Chondrocyte (in vitro differentiated cells): ENCODE data around the gene BBS9. TPM values are rescaled to one million over a fixed set of nuclear protein-coding genes. Genes with fewer than 3 reads are reported as not detected.

Experiments used
- DNase-seq: peaks from one replicate; pipeline ENCODE4 v3.0.0; 2021; ENCODE audit warnings: mixed read lengths, low spot score
- H3K27ac Mint-ChIP-seq: one replicate; pipeline ENCODE4 v1.8.0; 2021; ENCODE audit warnings: mild to moderate bottlenecking, moderate library complexity, mixed read lengths; ENCODE audit not compliant: unreplicated experiment
- H3K27me3 Mint-ChIP-seq: 2 replicates; pipeline ENCODE4 v1.8.0; 2021; ENCODE audit warnings: low read depth, mixed read lengths
- H3K36me3 Mint-ChIP-seq: 2 replicates; pipeline ENCODE4 v1.8.0; 2021; ENCODE audit warnings: low read depth, mixed read lengths
- H3K4me1 Mint-ChIP-seq: 2 replicates; pipeline ENCODE4 v1.8.0; 2021; ENCODE audit warnings: low read depth, mild to moderate bottlenecking, mixed read lengths
- H3K4me3 Mint-ChIP-seq: one replicate; pipeline ENCODE4 v1.8.0; 2021; ENCODE audit warnings: mild to moderate bottlenecking, moderate library complexity, mixed read lengths; ENCODE audit not compliant: unreplicated experiment
- H3K9me3 Mint-ChIP-seq: 2 replicates; pipeline ENCODE4 v1.8.0; 2021; ENCODE audit warnings: low read depth, mixed read lengths
- total RNA-seq: library from RNA; stranded (reverse); gene quantifications from 3 replicates; pipeline ENCODE4 v1.2.1, GENCODE V29; 2021
- TF ChIP-seq, protein P1 (sequence below): fragments of 200-600 bp; sonication (generic); IDR thresholded peaks from 2 replicates; pipeline ENCODE4 v1.5.0; 2021; ENCODE audit warnings: antibody characterized with exemption, mild to moderate bottlenecking, moderate library complexity

BBS9 gene
- total RNA-seq, 1 donor from 2014 or later, result 16.5 TPM

DNA sequence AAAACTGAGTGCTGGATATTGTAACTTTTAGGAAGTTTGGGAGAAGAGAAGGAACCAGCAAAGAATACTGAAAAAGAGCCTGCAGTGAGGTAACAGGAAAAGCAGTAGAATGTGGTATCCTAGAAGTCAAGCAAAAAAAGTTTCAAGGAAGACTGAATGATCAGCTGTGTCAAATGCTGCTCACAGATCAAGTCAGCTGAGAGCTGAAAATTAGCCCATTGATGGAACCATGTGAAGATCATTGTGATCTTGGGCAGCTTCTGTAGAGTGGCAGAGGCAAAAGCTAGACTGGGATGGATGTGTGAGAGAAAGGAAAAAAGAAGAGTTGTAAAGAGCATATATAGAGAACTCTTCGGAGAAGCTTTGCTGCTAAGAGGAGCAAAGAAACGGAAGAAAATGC lies 460.5 kb downstream of the BBS9 start:
- H3K4me3 Mint-ChIP-seq, result no peak overlapping the region

DNA sequence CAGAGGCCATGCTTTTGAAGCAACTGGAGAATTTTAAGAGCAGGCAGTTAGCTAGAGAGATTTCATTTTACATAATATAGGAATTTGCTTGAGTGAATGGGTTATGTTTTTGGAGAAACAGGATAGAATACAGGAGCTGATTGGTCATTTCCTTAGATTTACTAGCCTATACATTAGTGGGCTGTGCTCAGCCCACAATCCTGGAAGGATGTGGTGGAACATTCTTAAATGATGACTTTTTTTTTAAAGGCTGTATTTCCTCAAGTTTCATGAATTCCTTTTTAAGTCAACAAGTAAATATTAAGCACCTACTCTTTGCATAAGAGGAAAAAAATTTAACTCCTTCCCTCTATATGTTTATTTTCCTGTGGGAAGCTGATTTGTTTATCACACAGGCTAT lies 461.6 kb downstream of the BBS9 start:
- H3K4me3 Mint-ChIP-seq, result no peak overlapping the region
- H3K9me3 Mint-ChIP-seq, result no peaks in the 10 kb centered on the region
- H3K4me1 Mint-ChIP-seq, result peaks cover 3% of the 10 kb centered on the region
- TF ChIP-seq, protein P1, sequence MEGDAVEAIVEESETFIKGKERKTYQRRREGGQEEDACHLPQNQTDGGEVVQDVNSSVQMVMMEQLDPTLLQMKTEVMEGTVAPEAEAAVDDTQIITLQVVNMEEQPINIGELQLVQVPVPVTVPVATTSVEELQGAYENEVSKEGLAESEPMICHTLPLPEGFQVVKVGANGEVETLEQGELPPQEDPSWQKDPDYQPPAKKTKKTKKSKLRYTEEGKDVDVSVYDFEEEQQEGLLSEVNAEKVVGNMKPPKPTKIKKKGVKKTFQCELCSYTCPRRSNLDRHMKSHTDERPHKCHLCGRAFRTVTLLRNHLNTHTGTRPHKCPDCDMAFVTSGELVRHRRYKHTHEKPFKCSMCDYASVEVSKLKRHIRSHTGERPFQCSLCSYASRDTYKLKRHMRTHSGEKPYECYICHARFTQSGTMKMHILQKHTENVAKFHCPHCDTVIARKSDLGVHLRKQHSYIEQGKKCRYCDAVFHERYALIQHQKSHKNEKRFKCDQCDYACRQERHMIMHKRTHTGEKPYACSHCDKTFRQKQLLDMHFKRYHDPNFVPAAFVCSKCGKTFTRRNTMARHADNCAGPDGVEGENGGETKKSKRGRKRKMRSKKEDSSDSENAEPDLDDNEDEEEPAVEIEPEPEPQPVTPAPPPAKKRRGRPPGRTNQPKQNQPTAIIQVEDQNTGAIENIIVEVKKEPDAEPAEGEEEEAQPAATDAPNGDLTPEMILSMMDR, result no peak
- H3K27ac Mint-ChIP-seq, result no peak overlapping the region
- H3K36me3 Mint-ChIP-seq, result no peaks in the 10 kb centered on the region
- H3K27me3 Mint-ChIP-seq, result no peaks in the 10 kb centered on the region
- no peak for DNase-seq

More for the DNA sequence above, 460.5 kb downstream of the BBS9 start:
- no peaks in the 10 kb centered on the region for H3K9me3 Mint-ChIP-seq
- no peak overlapping the region for H3K27ac Mint-ChIP-seq
- no peak for DNase-seq
- H3K27me3 Mint-ChIP-seq, result no peaks in the 10 kb centered on the region
- TF ChIP-seq, protein P1, result no peak
- no peaks in the 10 kb centered on the region for H3K36me3 Mint-ChIP-seq
- H3K4me1 Mint-ChIP-seq, result peaks cover 3% of the 10 kb centered on the region

DNA sequence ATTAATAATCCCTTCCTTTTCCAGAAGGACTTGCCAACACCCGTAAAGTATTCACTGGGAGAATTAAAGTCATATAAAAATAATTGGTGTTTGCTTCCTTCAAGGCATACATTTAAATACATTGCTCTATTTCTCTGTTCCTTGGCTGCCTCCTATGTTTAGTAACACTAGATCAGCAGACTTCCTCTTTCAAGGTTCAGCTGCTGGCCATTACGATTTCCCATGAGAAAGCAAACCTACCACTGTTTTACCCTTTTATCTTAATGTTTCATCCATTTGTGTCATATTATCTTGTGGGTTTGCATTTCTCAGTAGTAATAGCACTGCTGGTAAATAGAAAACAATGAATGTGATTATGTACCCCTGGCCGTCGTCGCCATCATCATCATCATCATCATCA lies 462.1 kb downstream of the BBS9 start:
- Mint-ChIP-seq H3K27me3 (no peaks in the 10 kb centered on the region), H3K4me3 (no peak overlapping the region), H3K27ac (no peak overlapping the region), H3K9me3 (no peaks in the 10 kb centered on the region), H3K36me3 (no peaks in the 10 kb centered on the region), H3K4me1 (peaks cover 4% of the 10 kb centered on the region)
- TF ChIP-seq, protein P1, result no peak
- no peak for DNase-seq

DNA sequence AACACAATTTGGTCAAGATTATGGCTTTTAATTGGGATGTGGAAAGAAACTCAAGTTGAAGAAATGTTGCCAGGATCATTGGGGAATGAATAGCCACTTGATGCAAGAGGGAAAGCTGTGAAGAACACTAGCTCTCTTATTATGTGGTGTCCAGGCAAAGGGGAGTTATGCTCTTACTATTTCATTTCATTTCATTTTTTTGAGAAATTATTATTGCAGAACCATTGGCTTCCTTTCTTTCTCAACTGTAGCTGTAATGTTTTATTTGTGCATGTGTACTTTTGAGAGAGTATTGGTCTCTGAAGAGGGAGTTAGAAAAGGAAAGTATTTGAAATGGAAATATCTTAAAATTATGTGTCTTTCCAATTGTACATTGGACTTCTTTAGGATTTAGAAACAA lies 463.4 kb downstream of the BBS9 start:
- Mint-ChIP-seq H3K9me3 (no peaks in the 10 kb centered on the region), H3K27ac (no peak overlapping the region), H3K27me3 (no peaks in the 10 kb centered on the region), H3K4me3 (no peak overlapping the region), H3K4me1 (peaks cover 11% of the 10 kb centered on the region), H3K36me3 (no peaks in the 10 kb centered on the region)
- TF ChIP-seq, protein P1, result no peak
- no peak for DNase-seq

DNA sequence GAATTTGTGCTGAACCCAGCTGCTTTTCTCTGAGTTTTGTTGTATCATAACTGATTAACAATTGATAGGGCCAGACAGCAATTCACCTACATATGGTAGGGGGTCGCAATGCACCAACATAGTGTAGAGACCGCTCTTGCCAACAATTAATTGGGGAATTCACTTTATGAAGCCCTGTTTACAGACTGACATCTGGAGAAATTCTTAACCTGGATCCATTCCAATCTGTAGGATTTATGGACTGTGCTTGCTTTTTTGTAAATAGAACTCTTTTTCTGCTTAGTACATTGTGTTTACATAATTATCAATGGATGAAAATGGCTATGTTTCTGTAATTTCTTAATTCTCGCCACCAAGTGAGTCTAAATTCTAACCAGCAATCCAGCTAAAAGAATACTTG lies 464.2 kb downstream of the BBS9 start:
- peaks cover 11% of the 10 kb centered on the region for H3K4me1 Mint-ChIP-seq
- H3K9me3 Mint-ChIP-seq, result no peaks in the 10 kb centered on the region
- TF ChIP-seq, protein P1, result no peak
- H3K27ac Mint-ChIP-seq, result no peak overlapping the region
- no peaks in the 10 kb centered on the region for H3K27me3 Mint-ChIP-seq
- no peak for DNase-seq
- H3K36me3 Mint-ChIP-seq, result no peaks in the 10 kb centered on the region
- H3K4me3 Mint-ChIP-seq, result no peak overlapping the region
